HG03139 (cell line): ENCODE data around the gene PARD6G.
"Not testable (repeated sequence)": the region's sequence is repeated elsewhere in the genome, so short reads cannot be mapped to it uniquely, and the experiment has no call there.

Source experiments
- ATAC-seq: cut with Tn5 transposase; IDR thresholded peaks from one replicate; pipeline ENCODE4 v1.9.1; 2021; ENCODE audit not compliant: unreplicated experiment

PARD6G gene

DNA sequence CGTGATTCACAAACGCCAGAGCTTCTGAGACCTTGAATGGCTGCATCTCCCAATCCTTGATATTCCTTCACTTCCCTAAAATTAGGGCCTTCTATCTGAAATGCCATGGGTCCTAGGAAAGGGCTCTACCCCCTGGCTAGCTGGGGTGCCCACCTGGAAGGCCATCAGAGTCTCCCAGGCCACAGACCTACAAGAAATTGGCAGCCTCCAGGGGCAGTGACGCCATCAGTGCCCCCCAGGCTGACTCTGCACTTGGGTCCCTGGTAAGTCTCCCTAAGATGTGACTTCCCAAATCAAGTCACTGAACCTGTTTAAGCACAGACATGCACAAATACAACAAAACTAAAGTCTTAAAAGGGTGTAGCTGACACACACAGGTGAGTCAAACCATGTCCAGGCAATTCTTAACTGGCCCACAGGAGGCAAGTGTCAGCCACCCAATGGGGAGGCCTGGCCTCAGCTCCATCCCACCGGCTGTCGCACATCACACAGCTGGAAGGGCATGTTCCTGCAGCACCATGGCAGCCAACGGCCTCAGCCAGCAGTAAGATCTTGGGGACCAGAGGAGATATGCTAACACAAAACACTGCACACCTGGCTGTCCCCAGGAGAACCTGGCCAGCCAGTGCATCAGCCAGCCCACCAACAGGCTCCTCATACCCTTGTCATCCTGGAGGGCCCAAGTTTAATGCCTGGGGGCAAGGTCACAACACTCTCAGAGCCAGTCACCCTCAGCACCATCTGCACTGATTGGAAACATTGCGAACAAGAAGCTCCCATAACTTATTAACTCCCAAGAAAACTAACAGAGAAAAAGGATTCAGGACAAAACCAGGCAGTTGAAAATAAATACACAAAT is 5.2 kb downstream of the PARD6G start:
- ATAC-seq = no peak

DNA sequence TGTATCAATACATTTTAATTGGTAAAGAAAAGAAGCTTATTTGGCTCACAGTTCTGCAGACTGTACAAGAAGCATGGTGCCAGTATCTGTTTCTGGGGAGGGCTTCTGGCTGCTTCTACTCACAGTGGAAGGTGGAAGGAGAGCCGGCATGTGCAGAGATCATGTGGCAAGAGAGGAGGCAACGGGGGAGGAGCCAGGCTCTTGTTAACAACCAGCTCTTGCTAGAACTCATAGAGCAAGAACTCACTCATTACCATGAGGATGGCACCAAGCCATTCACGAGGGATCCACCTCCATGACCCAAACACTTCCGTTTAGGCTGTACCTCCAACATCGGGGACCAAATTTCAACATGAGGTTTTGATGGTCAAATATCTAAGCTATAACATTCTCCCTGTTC is 7.5 kb downstream of the PARD6G start:
- no peak for ATAC-seq

DNA sequence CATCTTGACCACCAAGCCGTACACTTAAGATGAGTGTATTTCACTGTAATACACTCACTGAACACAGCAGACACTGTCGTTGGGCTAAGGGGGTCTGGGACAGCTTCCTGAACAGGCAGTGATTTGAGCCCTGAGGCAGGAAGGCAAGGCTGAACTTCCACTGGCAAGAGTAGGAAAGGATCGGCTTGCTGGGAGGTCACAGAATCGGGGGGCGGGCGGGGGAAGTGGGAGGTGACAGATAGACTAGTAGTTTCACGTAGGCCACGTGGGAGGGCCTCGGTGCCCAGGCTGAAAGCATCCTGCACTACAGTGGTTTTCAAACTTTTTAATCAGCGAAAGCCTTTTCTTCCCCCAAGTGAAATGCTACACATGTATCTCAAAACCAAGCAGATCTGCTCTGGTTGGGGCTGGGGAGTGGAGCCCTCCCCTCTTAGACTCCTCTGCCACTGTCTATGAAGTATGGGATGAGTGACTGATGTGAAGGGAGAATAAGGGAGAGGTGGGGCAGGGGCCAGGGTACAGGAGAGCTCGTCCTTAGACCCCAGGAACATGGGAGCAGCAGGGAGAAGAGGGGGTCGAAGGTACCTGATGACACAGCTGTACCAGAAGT is 8.6 kb downstream of the PARD6G start:
- ATAC-seq = no peak

DNA sequence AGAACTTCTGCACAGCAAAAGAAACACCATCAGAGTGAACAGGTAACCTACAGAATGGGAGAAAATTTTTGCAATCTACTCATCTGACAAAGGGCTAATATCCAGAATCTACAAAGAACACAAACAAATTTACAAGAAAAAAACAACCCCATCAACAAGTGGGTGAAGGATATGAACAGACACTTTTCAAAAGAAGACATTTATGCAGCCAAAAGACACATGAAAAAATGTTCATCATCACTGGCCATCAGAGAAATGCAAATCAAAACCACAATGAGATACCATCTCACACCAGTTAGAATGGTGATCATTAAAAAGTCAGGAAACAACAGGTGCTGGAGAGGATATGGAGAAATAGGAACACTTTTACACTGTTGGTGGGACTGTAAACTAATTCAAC is 9.8 kb downstream of the PARD6G start:
- ATAC-seq = not testable (repeated sequence)

DNA sequence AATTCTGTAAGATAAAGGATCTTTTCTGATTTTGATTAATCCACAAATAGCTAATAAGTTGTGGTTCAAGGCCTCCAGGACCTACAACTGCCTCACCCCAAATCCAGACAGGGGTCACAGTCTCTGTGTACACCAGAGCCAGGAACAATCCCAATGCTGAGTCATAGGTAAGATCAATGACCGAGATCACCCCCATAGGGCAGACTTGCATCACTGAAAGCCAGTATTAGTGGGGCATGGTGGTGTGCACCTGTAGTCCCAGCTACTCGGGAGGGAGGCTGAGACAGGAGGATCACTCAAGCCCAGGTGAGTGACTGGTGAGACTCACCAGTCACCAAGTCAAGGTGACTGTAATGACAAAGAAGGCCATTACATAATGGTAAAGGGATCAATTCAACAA is 12.9 kb downstream of the PARD6G start:
- ATAC-seq = no peak

DNA sequence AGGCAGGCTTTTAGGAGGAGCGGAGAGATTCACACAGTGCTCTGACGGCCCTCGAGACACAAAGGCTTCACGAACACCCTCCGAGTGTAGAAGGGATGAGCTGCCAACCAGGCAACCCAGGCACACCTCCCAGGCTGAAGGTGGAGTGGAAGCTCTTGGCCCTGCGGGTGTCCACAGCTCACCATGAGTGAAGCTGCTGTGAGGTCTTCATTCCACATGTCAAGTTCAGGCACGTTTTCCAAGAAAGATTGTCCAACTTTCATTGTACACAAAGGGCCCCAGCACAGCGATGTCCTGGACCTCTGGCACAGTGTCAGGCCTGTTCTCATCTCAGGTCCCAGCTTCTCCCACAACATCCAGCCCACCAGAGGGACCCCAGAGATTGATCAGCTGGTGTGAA is 13.4 kb downstream of the PARD6G start:
- no peak for ATAC-seq

DNA sequence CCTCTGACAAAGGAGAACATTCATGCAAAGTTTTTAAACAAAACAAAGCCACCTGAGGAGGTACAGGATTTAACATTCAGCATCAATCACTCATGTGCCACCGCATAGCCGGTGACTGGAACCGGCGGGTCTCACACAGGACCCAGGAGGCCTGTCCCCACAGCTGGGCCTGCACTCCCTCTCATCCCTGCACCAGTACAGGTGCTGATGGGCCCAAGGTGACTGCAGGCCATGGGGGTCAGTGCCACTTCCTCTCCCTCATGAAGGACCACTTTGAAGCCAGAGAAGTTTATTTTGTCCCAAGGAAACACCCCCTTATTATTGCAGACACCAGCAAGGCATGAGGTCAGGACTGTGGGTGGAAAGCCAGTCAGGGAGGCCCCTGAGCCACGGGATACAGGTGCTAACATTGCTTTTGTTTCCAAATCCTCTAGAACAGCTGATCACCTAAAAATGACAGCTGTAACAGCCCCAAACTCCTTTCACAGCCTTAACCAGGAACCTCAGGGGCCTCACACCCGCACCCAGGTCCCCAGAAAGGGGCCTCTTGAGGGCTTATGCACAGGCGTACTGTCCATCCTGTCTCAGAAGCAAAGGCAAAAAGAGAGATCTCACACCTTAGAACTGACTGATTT is 14.0 kb downstream of the PARD6G start:
- ATAC-seq = no peak

DNA sequence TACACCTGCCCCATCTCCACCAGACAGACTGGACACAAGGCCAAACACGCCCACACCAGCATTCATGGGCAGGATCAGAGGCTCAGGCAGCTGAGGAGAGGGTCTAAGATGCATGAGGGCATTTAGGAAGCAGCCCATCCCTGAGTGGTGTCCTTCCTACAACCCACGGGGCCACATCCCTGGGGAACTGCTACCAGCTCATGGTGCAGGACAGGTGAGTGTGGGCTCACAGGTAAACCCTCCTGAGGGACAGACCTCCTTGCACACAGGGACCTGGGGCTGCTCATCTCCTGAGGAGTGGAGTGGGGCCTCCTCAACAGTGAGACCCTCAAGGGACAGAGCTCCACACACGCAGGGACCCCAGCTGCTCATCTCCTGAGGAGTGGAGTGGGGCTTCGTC is 14.6 kb downstream of the PARD6G start:
- ATAC-seq = no peak

DNA sequence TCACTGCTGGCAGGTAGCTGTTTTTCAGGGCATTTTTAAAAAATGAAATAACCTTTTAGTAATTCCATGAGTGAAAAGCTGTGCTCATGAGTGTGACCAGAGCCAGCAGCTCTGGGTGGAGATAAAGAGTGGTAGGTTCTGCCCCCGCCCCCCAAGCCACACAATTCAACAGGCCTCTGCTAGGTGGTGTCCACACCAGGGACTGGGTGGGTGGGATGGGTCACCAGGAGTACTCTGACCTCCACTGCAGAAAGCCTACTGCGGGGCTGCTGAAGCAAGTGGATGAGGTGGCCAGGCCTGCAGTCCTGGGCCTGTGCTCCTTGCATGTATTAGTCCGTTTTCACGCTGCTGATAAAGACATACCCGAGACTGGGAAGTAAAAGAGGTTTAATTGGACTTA is 15.3 kb downstream of the PARD6G start:
- no peak for ATAC-seq

DNA sequence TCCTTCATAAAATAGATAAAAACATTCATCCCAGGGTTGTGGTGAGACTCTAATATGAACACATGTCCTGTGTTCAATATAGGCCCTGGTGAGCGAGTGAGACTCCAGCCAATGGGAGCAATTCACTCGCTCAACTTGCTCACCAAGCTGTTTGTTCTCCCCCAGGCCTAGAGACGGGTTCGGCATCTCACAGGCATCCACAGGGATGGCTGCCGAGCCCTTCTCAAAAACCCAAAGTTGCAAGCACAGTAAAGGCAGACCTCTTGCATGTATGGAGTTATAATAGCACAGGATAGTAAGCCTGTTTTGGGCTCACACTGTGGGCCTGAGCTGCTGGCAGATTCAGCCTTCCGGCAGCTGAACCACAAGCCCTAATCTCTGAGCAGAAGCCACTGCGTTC is 15.7 kb downstream of the PARD6G start:
- no peak for ATAC-seq

DNA sequence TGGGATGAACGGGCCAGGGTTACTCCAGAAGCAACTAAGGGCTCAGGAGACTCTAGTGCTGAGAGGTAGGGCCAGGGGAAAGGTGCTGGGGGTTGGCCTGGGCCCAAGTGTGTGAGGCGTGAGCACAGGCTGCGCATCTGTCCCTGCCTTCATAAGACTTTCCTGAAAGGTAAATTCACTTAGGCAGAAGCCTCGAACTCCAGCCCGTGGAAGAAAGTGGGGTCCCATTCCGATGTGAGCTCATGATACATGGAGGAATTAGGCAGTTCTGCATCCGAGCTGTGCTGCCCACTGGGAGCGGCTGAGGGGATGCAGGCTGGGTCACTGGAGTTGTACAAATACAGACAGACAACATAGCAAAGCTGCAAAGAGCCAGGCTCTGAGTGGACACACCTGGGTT is 16.2 kb downstream of the PARD6G start:
- ATAC-seq = no peak

DNA sequence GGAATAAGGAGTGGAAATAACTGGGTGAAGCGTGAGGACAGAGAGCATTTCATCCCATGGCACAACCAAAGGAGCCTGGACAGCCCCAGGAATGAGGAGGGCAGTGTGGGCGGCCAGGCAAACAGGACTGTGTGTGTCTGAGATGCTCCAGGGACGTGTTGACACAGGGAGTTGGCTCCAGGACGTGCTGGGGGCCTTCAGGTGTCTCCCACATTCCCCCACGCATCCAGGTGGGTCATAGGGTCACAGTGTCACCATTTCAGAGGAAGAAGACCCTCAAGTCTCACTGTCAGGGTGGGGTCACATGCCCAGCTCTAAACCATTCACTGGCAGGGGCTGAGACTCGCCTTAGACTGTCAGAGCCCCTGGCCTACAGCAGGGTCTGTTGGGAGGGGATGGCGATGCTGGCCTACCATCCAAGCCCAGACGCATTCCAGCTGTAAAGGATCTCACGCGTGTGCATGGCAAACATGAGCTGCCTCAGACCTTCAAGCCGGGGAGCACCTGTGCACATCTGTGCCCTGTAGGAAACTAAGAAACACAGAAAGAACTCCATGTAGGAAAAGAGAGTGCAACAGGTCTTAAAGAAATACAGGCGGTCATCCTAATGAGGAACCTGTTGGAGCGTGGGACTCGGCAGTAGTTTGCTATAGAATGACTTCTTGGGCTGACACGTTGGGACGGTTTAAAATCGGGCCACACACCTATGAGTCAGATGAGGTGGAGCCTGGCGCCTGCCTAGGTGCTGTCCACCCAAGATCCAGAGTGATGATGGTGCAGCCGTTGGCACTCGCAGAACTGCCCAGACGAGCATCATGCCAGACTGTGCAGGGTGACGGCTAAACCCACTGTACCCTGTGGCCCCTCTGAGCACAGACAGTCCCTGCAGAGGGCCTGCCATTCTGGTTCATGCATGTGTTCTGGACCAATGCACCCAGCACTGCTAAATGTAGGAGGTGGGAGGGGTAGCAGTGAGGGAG is 17.3 kb downstream of the PARD6G start:
- no peak for ATAC-seq

DNA sequence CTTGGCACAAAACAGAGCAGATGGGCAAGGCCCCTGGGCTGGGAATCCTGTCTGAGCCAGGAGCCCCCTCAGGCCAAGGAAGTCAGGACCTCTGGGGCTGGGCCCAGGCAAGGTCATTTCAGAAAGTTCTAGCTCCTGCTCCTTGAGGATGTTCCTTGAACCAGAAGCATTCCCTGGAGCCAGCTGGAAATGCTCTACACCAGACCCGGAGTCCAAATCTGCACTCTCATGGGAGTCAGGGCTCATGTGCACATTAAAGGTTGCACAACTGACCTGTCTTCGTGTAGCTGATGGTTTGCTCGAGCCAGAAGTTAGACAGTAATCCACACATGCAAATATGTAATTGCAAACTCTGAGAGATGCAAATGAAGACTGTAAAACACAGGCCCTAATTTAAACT is 18.0 kb downstream of the PARD6G start:
- ATAC-seq = no peak

DNA sequence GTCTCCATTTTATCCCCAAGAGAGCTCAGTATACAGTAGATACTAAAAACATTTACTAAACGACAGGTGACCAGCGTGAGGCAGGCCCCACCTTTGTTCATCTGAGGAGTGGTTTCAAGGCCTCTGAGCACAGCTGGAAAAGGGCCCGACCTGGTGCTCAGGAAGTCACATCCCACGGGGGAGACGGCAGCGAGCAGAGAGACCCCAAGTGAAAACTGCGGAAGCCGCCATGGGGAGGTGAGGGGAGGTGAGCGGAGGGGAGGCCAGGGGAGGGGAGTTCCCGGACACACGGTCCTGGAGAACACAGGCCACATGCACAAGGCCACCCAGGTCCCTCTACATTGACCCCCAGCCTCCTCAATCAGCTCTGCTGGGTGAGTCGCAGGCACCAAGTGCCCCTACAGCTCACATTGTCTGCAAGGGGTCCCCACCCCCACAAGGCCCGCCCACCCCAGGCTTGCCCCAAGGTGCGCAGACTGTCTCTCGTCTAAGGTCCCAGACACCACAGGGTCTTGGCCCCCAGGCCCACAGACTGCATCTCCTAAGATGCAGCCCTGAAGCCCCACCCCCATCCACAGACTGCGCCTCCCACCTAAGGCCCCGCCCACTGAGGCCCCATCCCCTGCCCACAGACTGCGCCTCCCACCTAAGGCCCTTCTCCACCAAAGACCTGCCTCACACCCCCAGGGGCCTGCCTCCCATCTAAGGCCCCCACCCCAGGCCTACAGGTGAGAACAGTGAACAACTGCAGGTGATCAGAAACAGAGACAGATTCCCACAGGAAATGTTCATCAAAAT is 19.1 kb downstream of the PARD6G start:
- no peak for ATAC-seq

DNA sequence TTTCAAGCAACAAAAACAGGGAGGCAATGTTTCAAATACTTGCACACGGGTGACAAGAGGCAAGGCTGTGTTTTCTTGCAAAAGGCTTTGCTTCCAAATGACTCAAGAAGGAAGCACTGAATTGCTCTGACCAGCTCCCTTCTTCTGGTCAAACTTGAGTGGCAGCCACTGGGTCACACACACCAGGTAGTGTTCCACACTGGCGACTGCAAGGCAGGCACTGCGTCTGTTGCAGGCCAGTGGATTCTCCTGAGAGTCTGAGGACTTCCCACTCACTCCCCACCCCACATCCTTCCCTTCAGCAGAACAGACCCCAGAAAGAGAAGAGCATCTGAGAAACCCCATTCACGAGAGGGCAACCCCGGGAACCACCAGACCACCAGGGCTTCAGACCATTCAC is 19.8 kb downstream of the PARD6G start:
- ATAC-seq = no peak

DNA sequence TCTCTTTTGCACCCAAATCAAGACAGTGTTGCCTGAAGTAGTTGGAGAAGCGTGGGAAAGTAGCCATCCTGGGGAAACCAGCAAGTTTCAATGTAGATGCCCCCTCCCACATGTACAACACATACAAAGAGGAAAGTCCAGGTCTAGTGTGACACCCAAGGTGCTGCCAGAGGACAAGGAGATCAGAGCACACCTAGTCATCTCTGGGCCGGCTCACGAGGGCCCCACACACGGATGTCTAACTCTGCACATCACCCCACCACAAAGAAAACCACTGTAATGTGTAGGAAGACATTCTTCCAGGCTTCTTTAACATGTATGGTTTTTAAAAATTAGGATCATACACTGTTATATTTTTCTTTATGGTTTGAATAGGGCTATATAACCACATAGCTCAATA is 21.6 kb downstream of the PARD6G start:
- ATAC-seq = no peak

DNA sequence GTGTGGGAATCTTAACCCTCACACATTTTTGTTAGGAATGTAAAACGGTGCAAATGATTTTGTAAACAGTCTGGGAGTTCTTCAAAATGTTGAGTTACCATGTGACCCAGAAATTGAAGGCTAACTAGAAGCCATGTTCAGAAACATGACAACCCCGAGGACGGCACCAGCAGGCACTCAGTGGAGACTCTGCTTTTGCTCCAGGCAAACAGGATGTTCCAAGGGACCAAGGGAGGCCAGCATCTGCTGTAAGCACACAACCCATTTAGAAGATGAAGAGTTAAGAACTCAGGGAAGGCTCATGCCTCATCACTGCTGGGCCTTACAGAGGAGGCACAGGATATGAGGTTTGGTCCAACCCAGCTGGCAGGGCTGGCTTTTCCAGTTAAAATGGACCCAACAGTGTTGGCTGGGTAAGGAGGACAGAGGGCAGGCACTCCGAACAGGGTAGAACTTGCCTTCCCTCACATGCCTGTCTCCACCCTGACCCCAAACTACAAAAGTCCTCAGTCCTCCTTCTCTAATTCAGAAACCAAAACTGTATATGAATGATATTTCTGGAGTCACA is 23.6 kb downstream of the PARD6G start:
- ATAC-seq = no peak

DNA sequence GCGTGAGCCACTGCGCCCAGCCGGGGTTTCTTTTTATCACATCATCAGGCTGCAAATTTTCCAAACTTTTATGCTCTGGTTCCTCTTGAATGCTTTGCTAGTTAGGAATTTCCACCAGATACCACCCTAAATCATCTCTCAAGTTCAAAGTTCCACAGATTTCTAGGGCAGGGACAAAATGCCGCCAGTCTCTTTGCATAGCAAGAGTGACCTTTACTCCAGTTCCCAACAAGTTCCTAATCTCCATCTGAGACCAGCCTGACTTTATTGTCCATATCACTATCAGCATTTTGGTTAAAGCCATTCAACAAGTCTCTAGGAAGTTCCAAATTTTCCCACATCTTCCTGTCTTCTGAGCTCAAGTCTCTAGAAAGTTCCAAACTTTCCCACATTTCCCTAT is 27.8 kb downstream of the PARD6G start:
- not testable (repeated sequence) for ATAC-seq

DNA sequence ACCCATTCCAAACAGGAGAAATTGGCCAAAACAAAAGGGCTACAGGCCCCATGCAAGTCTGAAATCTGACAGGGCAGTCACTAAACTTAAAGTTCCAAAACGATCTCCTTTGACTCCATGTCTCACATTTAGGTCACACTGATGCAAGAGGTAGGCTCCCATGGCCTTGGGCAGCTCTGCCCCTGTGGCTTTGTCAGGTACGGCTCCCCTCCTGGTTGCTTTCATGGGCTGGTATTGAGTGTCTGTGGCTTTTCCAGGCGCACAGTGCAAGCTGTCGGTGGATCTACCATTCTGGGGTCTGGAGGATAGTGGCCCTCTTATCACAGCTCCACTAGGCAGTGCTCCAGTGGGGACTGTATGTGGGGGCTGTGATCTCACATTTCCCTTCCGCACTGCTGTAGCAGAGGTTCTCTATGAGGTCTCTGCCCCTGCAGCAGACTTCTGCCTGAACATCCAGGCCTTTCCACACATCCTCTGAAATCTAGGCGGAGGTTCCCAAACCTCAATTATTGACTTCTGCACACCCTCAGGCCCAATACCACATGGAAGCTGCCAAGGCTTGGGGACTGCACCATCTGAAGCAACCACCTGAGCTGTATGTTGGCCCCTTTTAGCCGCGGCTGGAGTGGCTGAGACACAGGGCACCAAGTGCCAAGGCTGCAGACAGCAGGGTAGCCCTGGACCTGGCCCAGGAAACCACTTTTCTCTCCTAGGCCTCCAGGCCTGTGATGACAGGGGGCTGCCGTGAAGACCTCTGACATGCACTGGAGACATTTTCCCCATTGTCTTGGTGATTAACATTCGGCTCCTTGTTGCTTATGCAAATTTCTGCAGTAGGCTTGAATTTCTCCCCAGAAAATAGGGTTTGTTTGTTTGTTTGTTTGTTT is 28.7 kb downstream of the PARD6G start:
- ATAC-seq = no peak
